Activated CD8-positive, alpha-beta memory T cell treated with anti-CD3 and anti-CD28 coated beads for 4 hours (primary cell): ENCODE data around the gene RHOBTB3.

Experiments
- DNase-seq, 2 donors: peaks; one replicate each; pipeline ENCODE4 v3.0.0-alpha.2; 2020; ENCODE audit warnings: low read depth in 2 of 2

Gene RHOBTB3

DNA sequence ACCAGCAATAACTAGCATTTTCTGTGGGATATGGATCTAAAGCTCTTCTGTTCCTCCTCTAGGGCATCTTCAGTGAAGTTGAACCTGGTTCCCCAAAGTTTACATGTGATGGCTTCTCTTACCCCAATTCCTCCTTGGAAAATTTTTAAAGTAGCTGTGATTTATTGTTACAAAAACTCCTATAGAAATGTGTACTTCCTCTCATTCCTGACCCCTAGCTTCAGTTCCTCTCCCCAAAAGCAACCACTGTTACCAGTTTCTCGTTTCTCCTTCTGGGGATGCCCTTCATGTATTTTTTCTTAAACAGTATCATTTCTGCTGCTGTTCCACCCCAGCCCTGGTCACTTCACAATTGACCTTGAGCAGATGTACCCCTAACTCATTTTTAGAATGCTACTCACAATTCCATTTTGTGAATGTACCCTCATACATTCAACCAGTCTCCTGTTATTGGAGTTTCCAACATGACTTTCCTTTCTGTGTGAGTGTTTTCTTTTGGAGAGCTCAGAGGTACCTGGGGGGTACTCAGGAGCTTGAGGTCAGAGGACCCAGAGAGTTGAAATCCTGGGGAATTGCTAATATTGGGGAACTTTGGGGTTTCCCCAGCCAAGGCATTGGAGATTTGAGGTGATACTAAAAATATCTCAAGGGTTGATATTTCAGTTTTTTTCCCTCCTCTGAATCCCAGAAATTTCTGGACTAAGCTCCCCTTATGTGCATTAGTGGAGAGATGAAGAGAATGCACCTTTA, 110.0 kb downstream of the RHOBTB3 start:
- DNase-seq, result no peak

DNA sequence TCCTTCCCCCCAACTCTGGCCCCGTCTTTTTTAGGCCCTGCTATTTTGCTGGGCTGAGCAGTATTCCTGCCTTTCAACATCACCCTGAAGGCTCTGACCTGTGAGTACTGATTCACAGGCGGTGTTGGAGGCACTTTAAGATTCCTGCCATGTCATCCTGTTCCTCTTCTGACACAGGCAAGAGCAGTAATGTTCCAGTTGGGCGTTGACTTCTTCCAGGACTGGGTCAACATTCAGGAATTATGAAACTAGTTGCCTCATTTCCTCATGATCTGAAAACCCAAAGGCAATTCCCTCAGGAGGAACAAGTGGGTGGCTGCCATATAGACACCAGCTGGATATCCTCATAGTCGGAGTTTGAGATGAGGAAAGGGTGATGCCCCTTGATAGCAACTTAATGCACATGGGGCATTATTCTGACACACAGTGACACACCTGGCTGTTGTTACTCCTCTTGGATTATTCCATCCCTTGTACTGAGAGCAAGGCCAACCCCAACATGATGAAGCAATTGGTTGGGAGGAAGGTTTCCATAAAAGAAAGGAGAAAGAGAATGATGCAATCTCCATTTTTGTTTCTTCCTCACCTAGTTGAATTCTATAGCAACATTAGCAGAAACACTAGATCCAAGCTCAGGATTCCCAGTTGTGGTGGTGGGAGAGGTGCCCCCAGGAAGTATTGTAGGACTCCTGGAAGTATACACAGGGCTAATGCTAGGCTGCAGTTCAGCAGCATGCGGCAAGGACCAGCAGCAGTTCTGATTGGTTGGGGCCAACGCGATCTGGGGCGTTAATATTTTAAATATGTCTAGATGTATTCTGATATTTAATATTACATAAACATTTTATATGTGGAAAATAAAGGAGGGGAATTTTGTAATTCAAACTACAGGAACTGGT, 111.0 kb downstream of the RHOBTB3 start:
- DNase-seq, result no peak

DNA sequence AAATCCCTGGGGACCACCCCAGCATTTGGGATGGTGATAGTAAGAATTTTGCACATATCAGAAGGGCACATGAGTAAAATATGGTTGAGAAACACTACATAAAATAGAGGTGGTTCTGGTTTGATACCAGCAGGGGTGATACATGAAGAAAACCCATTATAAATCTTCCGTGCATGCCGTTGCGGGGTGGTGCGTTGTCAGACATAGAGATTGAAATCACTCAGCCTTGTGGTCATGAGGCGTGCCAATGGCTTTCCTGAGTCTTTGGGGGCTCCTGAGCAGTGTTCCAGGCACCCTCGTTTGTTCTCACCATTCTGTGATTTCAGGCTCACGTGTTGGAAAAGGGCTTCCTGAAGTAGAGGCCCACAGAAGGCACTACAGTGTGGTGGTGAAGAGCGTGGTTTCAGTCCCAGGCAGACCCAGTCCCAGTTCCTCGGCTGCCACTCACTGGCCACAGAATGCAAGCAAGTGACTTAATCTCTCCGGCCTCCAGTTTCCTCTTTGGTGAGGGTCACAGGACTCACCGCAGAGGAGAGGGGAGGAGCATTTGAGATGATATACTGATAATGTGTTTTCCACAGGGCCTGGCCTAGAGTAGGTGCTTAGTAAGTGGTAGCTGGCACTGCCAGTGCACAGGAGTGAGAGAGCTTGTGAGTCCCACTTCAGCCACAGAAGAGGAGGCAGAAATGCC, 111.9 kb downstream of the RHOBTB3 start:
- peak in 1 of 2 donors; percentile 27 for DNase-seq

DNA sequence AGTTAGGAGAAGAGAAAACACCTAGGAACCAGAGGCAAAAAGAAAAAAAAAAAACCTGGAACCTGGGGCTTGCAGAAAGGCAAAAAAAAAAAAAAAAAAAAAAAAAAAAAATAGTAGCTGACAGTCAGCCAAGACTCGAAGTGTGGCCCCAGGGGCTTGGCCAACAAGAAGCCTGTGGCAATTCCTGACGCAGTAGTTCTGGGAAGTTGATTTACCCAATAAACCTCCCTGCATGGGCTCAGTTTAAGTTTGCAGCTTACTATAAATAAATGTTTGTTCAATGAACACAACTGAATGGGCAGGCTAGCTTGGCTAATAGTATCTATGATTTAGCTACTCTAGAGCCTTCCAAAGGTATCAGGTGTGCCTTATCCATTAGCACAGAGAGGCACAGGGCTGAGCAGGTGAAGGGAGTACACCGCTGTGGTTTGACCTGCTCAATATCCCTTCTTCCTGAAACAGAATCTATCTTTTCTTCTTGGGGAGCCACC, 112.6 kb downstream of the RHOBTB3 start:
- no peak for DNase-seq

DNA sequence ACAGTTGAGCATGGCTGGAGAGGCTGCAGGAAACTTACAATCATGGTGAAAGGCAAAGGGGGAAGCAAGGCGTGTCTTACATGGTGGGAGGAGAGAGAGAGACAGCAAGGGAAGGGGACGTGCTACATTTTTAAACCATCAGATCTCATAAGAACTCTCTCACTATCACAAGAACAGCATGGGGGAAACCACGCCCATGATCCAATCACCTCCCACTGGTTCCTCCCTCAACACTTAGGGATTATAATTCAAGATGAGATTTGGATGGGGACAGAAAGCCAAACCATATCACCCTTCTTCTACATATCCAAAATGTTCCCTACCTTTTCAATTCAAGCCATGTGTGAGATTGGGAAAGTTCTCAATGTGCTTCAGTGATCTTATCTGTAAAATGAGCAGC, 114.3 kb downstream of the RHOBTB3 start:
- no peak for DNase-seq
